Endodermal cell (in vitro differentiated cells): ENCODE data around the gene ANO1. TPM values are rescaled to one million over a fixed set of nuclear protein-coding genes. Genes with fewer than 3 reads are reported as not detected.

Experiments used
- DNase-seq: peaks from one replicate; pipeline ENCODE4 v3.0.0-alpha.2; 2017
- H3K27ac ChIP-seq: 2 replicates; pipeline ENCODE4 v1.5.1; 2013; ENCODE audit warnings: mild to moderate bottlenecking, low read depth, low read length, moderate library complexity
- H3K27me3 ChIP-seq: 2 replicates; pipeline ENCODE4 v1.6.1; 2013; ENCODE audit warnings: mild to moderate bottlenecking, low read length, moderate library complexity; ENCODE audit not compliant: insufficient read depth, control insufficient read depth, poor library complexity, severe bottlenecking
- H3K36me3 ChIP-seq: 2 replicates; pipeline ENCODE4 v1.7.0; 2013; ENCODE audit warnings: mild to moderate bottlenecking, low read length, moderate library complexity; ENCODE audit not compliant: control insufficient read depth, insufficient read depth
- H3K4me1 ChIP-seq: one replicate; pipeline ENCODE4 v1.7.0; 2013; ENCODE audit warnings: low read length; ENCODE audit not compliant: control insufficient read depth, insufficient read depth
- H3K4me3 ChIP-seq: 2 replicates; pipeline ENCODE4 v1.5.1; 2013; ENCODE audit warnings: mild to moderate bottlenecking, low read length, moderate library complexity
- H3K9ac ChIP-seq: 2 replicates; pipeline ENCODE4 v1.6.1; 2013; ENCODE audit warnings: mild to moderate bottlenecking, low read length, moderate library complexity; ENCODE audit not compliant: poor library complexity, severe bottlenecking; ENCODE audit errors: extremely low read depth
- H3K9me3 ChIP-seq: 2 replicates; pipeline ENCODE4 v1.6.1; 2013; ENCODE audit warnings: mild to moderate bottlenecking, low read length, moderate library complexity; ENCODE audit not compliant: control insufficient read depth
- H3K27ac Mint-ChIP-seq: 2 replicates; pipeline ENCODE4 v1.8.0; 2020; ENCODE audit warnings: mixed read lengths
- H3K27me3 Mint-ChIP-seq: 2 replicates; pipeline ENCODE4 v1.8.0; 2021; ENCODE audit warnings: mild to moderate bottlenecking, mixed read lengths; ENCODE audit not compliant: insufficient read depth
- H3K36me3 Mint-ChIP-seq: 2 replicates; pipeline ENCODE4 v1.8.0; 2020; ENCODE audit warnings: low read depth, mixed read lengths
- H3K4me1 Mint-ChIP-seq: 2 replicates; pipeline ENCODE4 v1.8.0; 2020; ENCODE audit warnings: mixed read lengths
- H3K4me3 Mint-ChIP-seq: 2 replicates; pipeline ENCODE4 v1.8.0; 2020; ENCODE audit warnings: mild to moderate bottlenecking, moderate library complexity, mixed read lengths
- H3K9me3 Mint-ChIP-seq: 2 replicates; pipeline ENCODE4 v1.8.0; 2020; ENCODE audit warnings: mild to moderate bottlenecking, mixed read lengths
- CTCF ChIP-seq: fragments of 200-600 bp; sonication (generic); conservative IDR thresholded peaks from 2 replicates; pipeline ENCODE4 v1.5.0; 2021; ENCODE audit warnings: antibody characterized with exemption, mild to moderate bottlenecking
- WGBS, 2 experiments: methylation state at CpG; one replicate each; pipeline versions ENCODE4 v1.1.5 to v1.1.7; 2013; ENCODE audit warnings: missing lambda C conversion rate in 2 of 2, mixed read lengths in 1 of 2; ENCODE audit not compliant: insufficient coverage in 1 of 2, insufficient read length in 1 of 2; 5-methylcytosine and 5-hydroxymethylcytosine counted together
- total RNA-seq, 2 donors: library from RNA; stranded (reverse); fragmentation: NEBNext Ultra II Directional in 1 of 2; extraction: Animal tissue kit (Norgen Biotek cat#: 25700) in 1 of 2; gene quantifications; 2 replicates in 1 of 2; 3 replicates in 1 of 2; pipeline ENCODE4 v1.2.1, GENCODE V29; 2021

The ANO1 gene
- total RNA-seq, 2 donors from 2014 or later, result 3.0 to 7.7 TPM

GRCh38 chr11:70040452-70040851, 37.7 kb upstream of the ANO1 start:
- no peak overlapping the region for H3K27ac Mint-ChIP-seq
- no peak for TF ChIP-seq CTCF
- H3K4me1 Mint-ChIP-seq, result no peaks in the 10 kb centered on the region
- DNase-seq, result peak; percentile 13
- 94 to 95% methylated on average over 11 of the region's 11 CpGs for WGBS, 2 experiments
- peaks cover 1% of the 10 kb centered on the region for H3K36me3 Mint-ChIP-seq
- H3K36me3 ChIP-seq, result no peaks in the 10 kb centered on the region
- no peak overlapping the region for H3K9ac ChIP-seq
- H3K27me3 ChIP-seq, result no peaks in the 10 kb centered on the region
- H3K4me1 ChIP-seq, result no peaks in the 10 kb centered on the region
- peaks cover 22% of the 10 kb centered on the region for H3K27me3 Mint-ChIP-seq
- no peak overlapping the region for H3K4me3 Mint-ChIP-seq
- no peak overlapping the region for H3K4me3 ChIP-seq
- H3K27ac ChIP-seq, result no peak overlapping the region
- H3K9me3 ChIP-seq, result peaks cover 59% of the 10 kb centered on the region
- peaks cover 60% of the 10 kb centered on the region for H3K9me3 Mint-ChIP-seq

GRCh38 chr11:70040869-70041501, 37.1 kb upstream of the ANO1 start:
- H3K36me3 ChIP-seq, result no peaks in the 10 kb centered on the region
- H3K27me3 Mint-ChIP-seq, result peaks cover 27% of the 10 kb centered on the region
- H3K4me3 Mint-ChIP-seq, result no peak overlapping the region
- no peak overlapping the region for H3K27ac Mint-ChIP-seq
- H3K27me3 ChIP-seq, result no peaks in the 10 kb centered on the region
- 83 to 95% methylated on average over 2 of the region's 4 CpGs for WGBS, 2 experiments
- TF ChIP-seq CTCF, result no peak
- peaks cover 1% of the 10 kb centered on the region for H3K36me3 Mint-ChIP-seq
- no peak overlapping the region for H3K27ac ChIP-seq
- no peak overlapping the region for H3K4me3 ChIP-seq
- peaks cover 59% of the 10 kb centered on the region for H3K9me3 ChIP-seq
- no peaks in the 10 kb centered on the region for H3K4me1 Mint-ChIP-seq
- H3K4me1 ChIP-seq, result no peaks in the 10 kb centered on the region
- H3K9me3 Mint-ChIP-seq, result peaks cover 58% of the 10 kb centered on the region
- peak; percentile 10 for DNase-seq
- no peak overlapping the region for H3K9ac ChIP-seq

GRCh38 chr11:70043482-70043881, 34.6 kb upstream of the ANO1 start:
- Mint-ChIP-seq H3K27ac (no peak overlapping the region), H3K4me3 (no peak overlapping the region), H3K4me1 (no peaks in the 10 kb centered on the region), H3K36me3 (peaks cover 1% of the 10 kb centered on the region), H3K27me3 (peaks cover 26% of the 10 kb centered on the region), H3K9me3 (peaks cover 38% of the 10 kb centered on the region)
- Histone ChIP-seq H3K4me3 (no peak overlapping the region), H3K36me3 (no peaks in the 10 kb centered on the region), H3K27me3 (no peaks in the 10 kb centered on the region), H3K9me3 (peaks cover 44% of the 10 kb centered on the region), H3K4me1 (no peaks in the 10 kb centered on the region), H3K9ac (no peak overlapping the region), H3K27ac (no peak overlapping the region)
- DNase-seq, result no peak
- WGBS, 2 experiments, result no CpG with 5 or more reads among the region's 1 CpG
- no peak for TF ChIP-seq CTCF
